Endothelial cell of umbilical vein (primary cell): ENCODE measurements around the gene ST6GALNAC6. TPM values are rescaled to one million over a fixed set of nuclear protein-coding genes. Genes with fewer than 3 reads are reported as not detected.

Source experiments
- BruUV-seq: library from RNA; stranded (reverse); fragments of 400-500 nt; replicated peaks from 2 replicates; lab custom pipeline; 2021; lab: Mats Ljungman, UMichigan
- CTCF ChIA-PET: fragments of 300-600, 350-600 bp; sonication (Branson Sonifier 250); formaldehyde crosslinking; loops from one replicate; lab custom pipeline; 2021; ENCODE audit warnings: antibody characterized with exemption, inconsistent platforms; lab: Charles Lee
- POLR2A ChIA-PET: fragments of 300-600, 350-600 bp; sonication (Branson Sonifier 250); formaldehyde crosslinking; loops from one replicate; lab custom pipeline; 2021; ENCODE audit warnings: antibody characterized with exemption, inconsistent platforms; lab: Charles Lee
- DNase-seq: peaks from one replicate; pipeline ENCODE4 v3.0.0-alpha.2; 2011; ENCODE audit warnings: low read depth, low spot score
- FAIRE-seq: peaks from 2 replicates; lab custom pipeline; 2011; peaks lifted over from hg19 to GRCh38; lab: Jason Lieb, UNC
- H2AFZ ChIP-seq: 2 replicates; pipeline ENCODE4 v1.6.0; 2012; ENCODE audit warnings: low read depth, low read length, control low read depth, inconsistent platforms
- H3K27ac ChIP-seq: 2 replicates; pipeline ENCODE4 v1.5.1; 2011; ENCODE audit warnings: low read depth, mild to moderate bottlenecking, control low read depth, low read length, moderate library complexity; ENCODE audit not compliant: insufficient read depth
- H3K27me3 ChIP-seq, 2 experiments: 2 replicates each; pipeline versions ENCODE4 v1.6.0 to v1.6.1; 2011; ENCODE audit warnings: low read length in 2 of 2, mixed read lengths in 1 of 2; ENCODE audit not compliant: control insufficient read depth in 2 of 2, insufficient read depth in 2 of 2
- H3K36me3 ChIP-seq, 2 experiments: 2 replicates in 1 of 2; 3 replicates in 1 of 2; pipeline ENCODE4 v1.5.1; 2011; ENCODE audit warnings: low read length in 2 of 2, mild to moderate bottlenecking in 1 of 2, moderate library complexity in 1 of 2; ENCODE audit not compliant: control insufficient read depth in 2 of 2, insufficient read depth in 2 of 2; ENCODE audit errors: extremely low read depth in 1 of 2
- H3K4me1 ChIP-seq: 3 replicates; pipeline ENCODE4 v1.5.1; 2011; ENCODE audit warnings: mild to moderate bottlenecking, low read length; ENCODE audit not compliant: control insufficient read depth, insufficient read depth; ENCODE audit errors: extremely low read depth
- H3K4me2 ChIP-seq: 2 replicates; pipeline ENCODE4 v1.6.1; 2011; ENCODE audit warnings: low read length, control low read depth, mixed read lengths; ENCODE audit not compliant: insufficient read depth
- H3K4me3 ChIP-seq, 3 experiments: fragments of 200-600 bp in 1 of 3; sonication (generic), shearing (Covaris generic) in 1 of 3; replicated peaks in 1 of 3; 2 replicates each; pipeline ENCODE4 v1.5.1; 2011 to 2016; ENCODE audit warnings: control low read depth in 3 of 3, low read length in 3 of 3, mild to moderate bottlenecking in 2 of 3, inconsistent platforms in 1 of 3, low read depth in 1 of 3, moderate library complexity in 1 of 3; ENCODE audit not compliant: insufficient read depth in 1 of 3
- H3K79me2 ChIP-seq: 2 replicates; pipeline ENCODE4 v1.6.0; 2012; ENCODE audit warnings: low read length, inconsistent platforms; ENCODE audit not compliant: control insufficient read depth, insufficient read depth
- H3K9ac ChIP-seq: replicated peaks from 2 replicates; pipeline ENCODE3; 2011; ENCODE audit warnings: low read length, control low read depth; ENCODE audit not compliant: insufficient read depth; ENCODE audit errors: extremely low read depth
- H3K9me1 ChIP-seq: replicated peaks from 3 replicates; pipeline ENCODE4 v1.6.0; 2011; ENCODE audit warnings: mild to moderate bottlenecking, low read length; ENCODE audit not compliant: control insufficient read depth, insufficient read depth; ENCODE audit errors: extremely low read depth
- H3K9me3 ChIP-seq: replicated peaks from 2 replicates; pipeline ENCODE4 v1.5.1; 2012; ENCODE audit warnings: low read length, inconsistent platforms; ENCODE audit not compliant: control insufficient read depth, insufficient read depth
- H4K20me1 ChIP-seq: replicated peaks from 2 replicates; pipeline ENCODE3; 2011; ENCODE audit warnings: mild to moderate bottlenecking, low read length; ENCODE audit not compliant: control insufficient read depth, insufficient read depth; ENCODE audit errors: extremely low read depth
- CTCF ChIP-seq, 2 donors: IDR thresholded peaks; 1 replicate in 1 of 2; 2 replicates in 1 of 2; pipeline ENCODE4 v1.5.1; 2011; ENCODE audit warnings: low read length in 2 of 2, mild to moderate bottlenecking in 2 of 2, moderate library complexity in 2 of 2, control low read depth in 1 of 2, inconsistent platforms in 1 of 2, low read depth in 1 of 2; ENCODE audit not compliant: insufficient read depth in 1 of 2; ENCODE audit errors: extremely low read depth in 1 of 2
- EZH2 ChIP-seq: IDR thresholded peaks from 2 replicates; pipeline ENCODE4 v1.6.1; 2012; ENCODE audit warnings: borderline replicate concordance, low read depth, mild to moderate bottlenecking, moderate library complexity, low read length, inconsistent platforms; ENCODE audit not compliant: severe bottlenecking
- GATA2 ChIP-seq: IDR thresholded peaks from 2 replicates; pipeline ENCODE4 v1.7.0; 2011; ENCODE audit warnings: low read depth, mild to moderate bottlenecking, moderate library complexity, mixed read lengths, low read length; ENCODE audit not compliant: insufficient read length, insufficient read depth
- JUN ChIP-seq: IDR thresholded peaks from 2 replicates; pipeline ENCODE4 v1.6.1; 2011; ENCODE audit warnings: borderline replicate concordance, low read depth; ENCODE audit not compliant: insufficient read length, insufficient read depth
- MAX ChIP-seq: IDR thresholded peaks from 2 replicates; pipeline ENCODE4 v1.6.1; 2011; ENCODE audit not compliant: insufficient read depth, insufficient read length
- MYC ChIP-seq: IDR thresholded peaks from one replicate; pipeline ENCODE4 v1.6.1; 2011; ENCODE audit warnings: mild to moderate bottlenecking, low read depth, low read length
- dilution Hi-C: fragments of 300-500 bp; cut with MboI; formaldehyde crosslinking; loops from one replicate; pipeline ENCODE4 v1.15.0; 2019; ENCODE audit warnings: low sequenced_read_pairs; ENCODE audit not compliant: extremely low pct_ligation_motif_present
- intact Hi-C: fragments of 100-400 bp; cut with micrococcal nuclease; formaldehyde crosslinking; loops from one replicate; pipeline ENCODE4 v1.10.0; 2022
- polyA plus RNA-seq, 4 experiments: library from polyadenylated mRNA; depleted of rRNA in 3 of 4; stranded (reverse) in 3 of 4; unstranded in 1 of 4; fragments of >200 nt; gene quantifications; 2 replicates each; pipeline versions ENCODE4 v1.2.1 to v1.2.3, GENCODE V29; 2011 to 2012; ENCODE audit warnings: missing spikeins in 1 of 4
- total RNA-seq: library from RNA; stranded (reverse); gene quantifications from 2 replicates; pipeline ENCODE4 v1.2.3, GENCODE V29; 2021

ST6GALNAC6 gene
- total and polyA plus RNA-seq, 2 donors (not counting 3 experiments of a cell fraction or from before 2014, with no cell fraction given) = 43.0 to 78.9 TPM

- dilution Hi-C loops = no loop called here
- no peaks in the 10 kb centered on the region for H4K20me1 ChIP-seq
- no peaks in the 10 kb centered on the region for H3K9me1 ChIP-seq
- H3K27ac ChIP-seq = no peak overlapping the region
- POLR2A ChIA-PET = interaction anchor here (0.7 to 1.4 kb wide), 2 partner anchors 9 to 19 kb away, joined by 3 read pairs; no protein-coding TSS in a partner anchor
- TF ChIP-seq JUN (no peak), GATA2 (no peak), MYC (no peak), MAX (no peak), EZH2 (no peak), CTCF (IDR thresholded peaks at IDR 0.05; ENCODE audit: extremely low read depth in 1 of 2, insufficient read depth in 1 of 2, low read depth in 1 of 2, low read length in 2 of 2) (no peak)
- H3K4me2 ChIP-seq = no peak overlapping the region
- CTCF ChIA-PET = interaction anchor here (0.9 to 1.5 kb wide), 6 partner anchors 16 to 151 kb away, joined by 3 to 5 read pairs (median 3); partner anchors contain the start of gene TOR2A
- TSS peak; percentile 24 for BruUV-seq
- H3K4me3 ChIP-seq = no peak overlapping the region
- intact Hi-C loops = no loop called here
- no peak overlapping the region for H3K9ac ChIP-seq
- H3K36me3 ChIP-seq = peaks cover 8 to 22% of the 10 kb centered on the region in 2 experiments
- no peaks in the 10 kb centered on the region for H3K79me2 ChIP-seq
- FAIRE-seq = no peak
- H3K4me1 ChIP-seq = peaks cover 8% of the 10 kb centered on the region
- no peaks in the 10 kb centered on the region for H3K9me3 ChIP-seq
- no peak for DNase-seq
- H2AFZ ChIP-seq = no peak overlapping the region
- no peaks in the 10 kb centered on the region for H3K27me3 ChIP-seq
Measured at GRCh38 chr9:127885508-127886281, 13.7 kb downstream of the ST6GALNAC6 start.
